Neuronal stem cell (in vitro differentiated cells): ENCODE measurements around the gene LDLRAD1.

ENCODE experiments used
- DNase-seq: peaks from one replicate; pipeline ENCODE4 v3.0.0-alpha.2; 2013; ENCODE audit warnings: low spot score
- H2AFZ ChIP-seq: one replicate; pipeline ENCODE4 v1.6.1; 2013; ENCODE audit warnings: mild to moderate bottlenecking, low read length, inconsistent platforms
- H2AK5ac ChIP-seq: 2 replicates; pipeline ENCODE4 v1.6.1; 2013; ENCODE audit warnings: low read depth, mild to moderate bottlenecking, inconsistent platforms, low read length, moderate library complexity, mixed read lengths
- H2BK120ac ChIP-seq: 2 replicates; pipeline ENCODE4 v1.6.1; 2013; ENCODE audit warnings: low read depth, mild to moderate bottlenecking, inconsistent platforms, low read length, moderate library complexity, mixed read lengths
- H2BK12ac ChIP-seq: one replicate; pipeline ENCODE4 v1.6.1; 2013; ENCODE audit warnings: low read length, inconsistent platforms
- H2BK15ac ChIP-seq: 2 replicates; pipeline ENCODE4 v1.6.1; 2013; ENCODE audit warnings: mild to moderate bottlenecking, low read length, inconsistent platforms, mixed read lengths
- H2BK5ac ChIP-seq: one replicate; pipeline ENCODE4 v1.6.1; 2013; ENCODE audit warnings: inconsistent platforms, mild to moderate bottlenecking, low read length, moderate library complexity
- H3K14ac ChIP-seq: one replicate; pipeline ENCODE4 v1.6.1; 2013; ENCODE audit warnings: low read length, inconsistent platforms
- H3K18ac ChIP-seq: 2 replicates; pipeline ENCODE4 v1.6.1; 2013; ENCODE audit warnings: low read length, inconsistent platforms
- H3K23ac ChIP-seq: 2 replicates; pipeline ENCODE4 v1.6.1; 2013; ENCODE audit warnings: low read depth, mild to moderate bottlenecking, mixed read lengths, low read length, inconsistent platforms; ENCODE audit not compliant: poor library complexity
- H3K27ac ChIP-seq: replicated peaks from 3 replicates; pipeline ENCODE4 v1.5.1; 2013; ENCODE audit warnings: low read length, inconsistent platforms
- H3K27me3 ChIP-seq, 3 experiments: 2 replicates each; pipeline ENCODE4 v1.6.1; 2013; ENCODE audit warnings: low read length in 3 of 3, mild to moderate bottlenecking in 2 of 3, inconsistent platforms in 1 of 3, low read depth in 1 of 3, mixed read lengths in 1 of 3, moderate library complexity in 1 of 3; ENCODE audit not compliant: control insufficient read depth in 3 of 3, insufficient read depth in 3 of 3
- H3K36me3 ChIP-seq, 2 donors: replicated peaks in 1 of 2; 2 replicates each; pipeline ENCODE4 v1.6.1; 2013; ENCODE audit warnings: low read length in 2 of 2; ENCODE audit not compliant: control insufficient read depth in 2 of 2, insufficient read depth in 2 of 2
- H3K4ac ChIP-seq: 2 replicates; pipeline ENCODE4 v1.6.1; 2013; ENCODE audit warnings: inconsistent platforms, mild to moderate bottlenecking, low read length, moderate library complexity
- H3K4me1 ChIP-seq, 2 donors: 1 replicate in 1 of 2; 2 replicates in 1 of 2; pipeline ENCODE4 v1.6.1; 2013; ENCODE audit warnings: low read length in 2 of 2, low read depth in 1 of 2; ENCODE audit not compliant: control insufficient read depth in 2 of 2, insufficient read depth in 1 of 2
- H3K4me2 ChIP-seq: one replicate; pipeline ENCODE4 v1.6.1; 2013; ENCODE audit warnings: mild to moderate bottlenecking, low read length, inconsistent platforms; ENCODE audit not compliant: insufficient read depth, poor library complexity, severe bottlenecking
- H3K4me3 ChIP-seq, 2 donors: 2 replicates each; pipeline ENCODE4 v1.5.1; 2013; ENCODE audit warnings: low read length in 2 of 2, mild to moderate bottlenecking in 2 of 2, inconsistent platforms in 1 of 2, moderate library complexity in 1 of 2
- H3K79me1 ChIP-seq: one replicate; pipeline ENCODE4 v1.6.1; 2013; ENCODE audit warnings: low read depth, mild to moderate bottlenecking, inconsistent platforms, low read length, moderate library complexity
- H3K9ac ChIP-seq: one replicate; pipeline ENCODE4 v1.6.1; 2013; ENCODE audit warnings: mild to moderate bottlenecking, low read depth, low read length, inconsistent platforms; ENCODE audit not compliant: poor library complexity
- H3K9me3 ChIP-seq, 2 donors: replicated peaks in 1 of 2; 2 replicates each; pipeline versions ENCODE3 to v1.6.1; 2013; ENCODE audit warnings: low read length in 2 of 2, mild to moderate bottlenecking in 2 of 2, inconsistent platforms in 1 of 2, low read depth in 1 of 2, mixed read lengths in 1 of 2, moderate library complexity in 1 of 2; ENCODE audit not compliant: control insufficient read depth in 2 of 2, insufficient read depth in 1 of 2
- H4K8ac ChIP-seq: one replicate; pipeline ENCODE4 v1.6.1; 2013; ENCODE audit warnings: low read depth, mild to moderate bottlenecking, inconsistent platforms, low read length, moderate library complexity
- H4K91ac ChIP-seq: one replicate; pipeline ENCODE4 v1.6.1; 2013; ENCODE audit warnings: low read length, low read depth, mild to moderate bottlenecking, inconsistent platforms; ENCODE audit not compliant: poor library complexity

Gene LDLRAD1

GRCh38 chr1:53959664-53960250, 58.2 kb downstream of the LDLRAD1 start:
- H3K23ac ChIP-seq, result no peak overlapping the region
- no peak overlapping the region for H3K18ac ChIP-seq
- no peak overlapping the region for H2AFZ ChIP-seq
- no peaks in the 10 kb centered on the region for H3K9me3 ChIP-seq
- H4K8ac ChIP-seq, result no peak overlapping the region
- no peak overlapping the region for H2BK120ac ChIP-seq
- H3K27ac ChIP-seq, result no peak overlapping the region
- H4K91ac ChIP-seq, result no peak overlapping the region
- no peak overlapping the region for H3K4me2 ChIP-seq
- no peak overlapping the region for H3K14ac ChIP-seq
- H2BK5ac ChIP-seq, result no peak overlapping the region
- H3K79me1 ChIP-seq, result no peaks in the 10 kb centered on the region
- no peak overlapping the region for H3K4ac ChIP-seq
- H2BK12ac ChIP-seq, result no peak overlapping the region
- H3K4me3 ChIP-seq, result no peak overlapping the region
- no peaks in the 10 kb centered on the region for H3K27me3 ChIP-seq
- peaks cover 33 to 91% of the 10 kb centered on the region in 2 donors for H3K36me3 ChIP-seq
- H2BK15ac ChIP-seq, result no peak overlapping the region
- no peak for DNase-seq
- H3K4me1 ChIP-seq, result peaks cover 0 to 2% of the 10 kb centered on the region in 2 donors
- no peak overlapping the region for H2AK5ac ChIP-seq
- no peak overlapping the region for H3K9ac ChIP-seq
